KOPT-K1 (cell line): ENCODE data around the gene ACSL1.
"Not testable (repeated sequence)": the region's sequence is repeated elsewhere in the genome, so short reads cannot be mapped to it uniquely, and the experiment has no call there.

Experiments used
- H3K27ac ChIP-seq: fragments of 200-600 bp; sonication (generic); 2 replicates; pipeline ENCODE4 v1.5.1; 2016; ENCODE audit warnings: antibody characterized with exemption, mild to moderate bottlenecking, low read depth, low read length; ENCODE audit not compliant: poor library complexity, severe bottlenecking
- H3K36me3 ChIP-seq: fragments of 200-600 bp; sonication (generic); 2 replicates; pipeline ENCODE4 v1.5.1; 2017; ENCODE audit warnings: antibody characterized with exemption, mild to moderate bottlenecking, low read length, moderate library complexity; ENCODE audit not compliant: insufficient read depth
- H3K9me3 ChIP-seq: fragments of 200-600 bp; sonication (generic); 2 replicates; pipeline ENCODE4 v1.5.1; 2017; ENCODE audit warnings: antibody characterized with exemption, low read length, mild to moderate bottlenecking; ENCODE audit not compliant: insufficient read depth, poor library complexity, severe bottlenecking

Gene ACSL1

GRCh38 chr4:184850018-184850417, 24.2 kb upstream of the ACSL1 start:
- Histone ChIP-seq H3K9me3 (no peaks in the 10 kb centered on the region), H3K27ac (no peak overlapping the region), H3K36me3 (no peaks in the 10 kb centered on the region)

DNA sequence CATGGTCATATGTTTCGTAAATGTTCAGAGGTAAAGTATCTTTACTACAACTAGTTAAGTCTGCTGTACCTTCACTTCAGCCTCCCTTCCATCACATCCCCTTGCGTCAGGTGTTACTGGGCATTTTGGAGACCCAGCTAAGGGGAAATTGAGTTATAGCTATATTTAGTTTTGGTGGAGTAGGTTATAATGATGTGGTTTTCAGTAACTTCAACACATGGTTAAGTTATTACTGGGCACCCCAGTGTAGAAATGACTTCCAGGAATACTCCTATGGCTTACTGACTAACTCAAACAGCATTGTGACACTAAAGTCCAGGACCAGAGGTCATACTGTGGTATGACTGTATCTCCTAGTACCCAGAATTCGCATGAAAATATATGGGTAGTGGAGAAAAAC, 23.4 kb upstream of the ACSL1 start:
- Histone ChIP-seq H3K27ac (no peak overlapping the region), H3K9me3 (no peaks in the 10 kb centered on the region), H3K36me3 (no peaks in the 10 kb centered on the region)

- Histone ChIP-seq H3K9me3 (no peaks in the 10 kb centered on the region), H3K36me3 (no peaks in the 10 kb centered on the region), H3K27ac (no peak overlapping the region)
These were observed 22.7 kb upstream of the ACSL1 start for GRCh38 chr4:184848510-184848909.

DNA sequence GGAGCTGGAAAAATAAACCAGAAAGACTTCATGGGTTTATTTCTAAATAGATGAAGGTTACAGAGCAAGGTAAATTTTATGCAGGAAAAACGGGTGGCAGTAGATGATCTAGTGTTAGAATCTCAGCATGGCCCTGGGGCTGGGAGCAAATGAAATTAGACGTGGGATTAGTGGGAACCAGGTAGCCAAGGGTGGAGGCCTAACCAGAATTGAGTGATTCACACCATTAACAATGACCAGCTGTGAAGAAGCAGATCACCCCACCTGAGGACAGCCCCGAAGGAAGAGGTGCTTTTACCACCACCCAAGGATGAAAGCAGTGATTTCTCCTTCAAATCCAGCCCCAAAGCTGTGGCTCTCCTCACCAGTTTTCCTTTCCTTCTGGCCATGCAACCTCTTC, 20.8 kb upstream of the ACSL1 start:
- Histone ChIP-seq H3K9me3 (no peaks in the 10 kb centered on the region), H3K27ac (no peak overlapping the region), H3K36me3 (no peaks in the 10 kb centered on the region)

DNA sequence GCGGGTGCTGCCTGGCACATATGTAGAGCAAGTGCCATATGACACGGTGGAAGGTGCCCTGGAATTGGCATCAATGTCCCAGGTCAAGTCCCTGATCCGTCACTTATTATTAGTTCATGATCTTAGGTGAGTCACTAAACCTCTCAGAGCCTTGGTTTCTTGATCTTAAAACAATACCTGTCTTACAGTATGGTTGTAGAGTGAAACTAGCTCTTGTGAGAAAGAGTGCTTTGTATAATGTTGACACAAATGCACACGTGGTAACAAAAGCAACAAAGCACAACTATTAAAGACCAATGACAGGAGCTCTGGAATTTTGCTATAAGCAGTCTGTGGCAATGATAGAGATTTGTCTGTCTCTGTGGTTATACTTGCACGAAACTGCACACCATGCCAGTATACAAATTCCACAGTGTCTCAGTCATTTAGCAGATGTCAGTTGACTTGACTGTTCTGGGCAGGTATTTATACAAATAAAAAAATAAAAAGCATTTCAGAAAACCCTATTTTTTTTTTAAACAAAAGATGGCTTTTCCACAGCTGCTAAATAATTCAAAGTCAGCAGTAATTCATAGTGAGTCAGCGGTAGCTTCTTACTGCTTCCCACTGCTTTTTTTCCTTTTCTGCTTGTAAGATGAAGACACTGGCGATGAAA, 19.7 kb upstream of the ACSL1 start:
- Histone ChIP-seq H3K27ac (no peak overlapping the region), H3K9me3 (no peaks in the 10 kb centered on the region), H3K36me3 (no peaks in the 10 kb centered on the region)

DNA sequence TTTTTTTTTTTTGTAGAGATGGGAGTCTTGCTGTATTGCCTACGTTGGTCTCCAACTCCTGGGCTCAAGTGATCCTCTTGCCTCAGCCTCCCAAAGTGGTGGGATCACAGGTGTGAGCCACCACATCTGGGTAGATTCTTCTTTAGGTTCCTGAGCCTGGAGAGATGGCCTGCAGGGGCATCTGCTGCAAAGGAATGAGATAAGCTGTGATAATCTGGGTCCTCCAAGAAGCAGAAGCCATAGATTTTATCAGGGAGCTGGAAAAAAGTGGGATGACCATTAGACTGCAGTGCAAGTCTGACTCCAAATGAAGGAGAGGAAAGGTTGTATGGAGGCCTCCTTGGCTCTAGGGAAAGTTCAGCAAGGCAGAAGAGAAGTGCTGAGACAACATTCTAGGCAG, 19.0 kb upstream of the ACSL1 start:
- no peaks in the 10 kb centered on the region for H3K36me3 ChIP-seq
- H3K27ac ChIP-seq = no peak overlapping the region
- no peaks in the 10 kb centered on the region for H3K9me3 ChIP-seq

- Histone ChIP-seq H3K36me3 (no peaks in the 10 kb centered on the region), H3K9me3 (no peaks in the 10 kb centered on the region), H3K27ac (no peak overlapping the region)
These were observed 18.3 kb upstream of the ACSL1 start for GRCh38 chr4:184843984-184844554.

GRCh38 chr4:184839075-184839399, 13.3 kb upstream of the ACSL1 start:
- not testable (repeated sequence) for H3K27ac ChIP-seq, H3K9me3 ChIP-seq, H3K36me3 ChIP-seq

- H3K27ac ChIP-seq = no peak overlapping the region
These were observed 12.7 kb upstream of the ACSL1 start for GRCh38 chr4:184838249-184839074.

DNA sequence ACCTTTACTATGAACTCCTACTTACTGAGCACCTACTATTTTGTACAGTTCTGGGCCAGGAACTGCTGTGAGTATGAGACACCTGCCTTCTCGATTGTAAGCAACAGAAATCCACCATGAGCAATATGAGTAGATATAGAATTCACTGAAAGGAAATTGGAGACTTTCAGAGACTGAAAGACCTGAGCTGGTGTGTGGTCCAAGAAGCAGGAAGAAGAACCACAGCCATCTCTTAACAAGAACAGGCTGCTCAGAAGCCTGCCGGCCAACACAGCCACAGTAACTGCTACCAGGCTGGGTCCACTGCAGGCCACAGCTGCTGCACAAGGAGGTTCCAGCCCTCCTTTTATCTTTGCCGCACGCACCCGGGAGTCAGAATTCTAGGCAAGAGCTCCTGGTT, 10.8 kb upstream of the ACSL1 start:
- Histone ChIP-seq H3K36me3 (no peaks in the 10 kb centered on the region), H3K27ac (no peak overlapping the region), H3K9me3 (no peaks in the 10 kb centered on the region)

More at GRCh38 chr4:184838249-184839074, 12.7 kb upstream of the ACSL1 start:
- Histone ChIP-seq H3K36me3 (no peaks in the 10 kb centered on the region), H3K9me3 (no peaks in the 10 kb centered on the region)

DNA sequence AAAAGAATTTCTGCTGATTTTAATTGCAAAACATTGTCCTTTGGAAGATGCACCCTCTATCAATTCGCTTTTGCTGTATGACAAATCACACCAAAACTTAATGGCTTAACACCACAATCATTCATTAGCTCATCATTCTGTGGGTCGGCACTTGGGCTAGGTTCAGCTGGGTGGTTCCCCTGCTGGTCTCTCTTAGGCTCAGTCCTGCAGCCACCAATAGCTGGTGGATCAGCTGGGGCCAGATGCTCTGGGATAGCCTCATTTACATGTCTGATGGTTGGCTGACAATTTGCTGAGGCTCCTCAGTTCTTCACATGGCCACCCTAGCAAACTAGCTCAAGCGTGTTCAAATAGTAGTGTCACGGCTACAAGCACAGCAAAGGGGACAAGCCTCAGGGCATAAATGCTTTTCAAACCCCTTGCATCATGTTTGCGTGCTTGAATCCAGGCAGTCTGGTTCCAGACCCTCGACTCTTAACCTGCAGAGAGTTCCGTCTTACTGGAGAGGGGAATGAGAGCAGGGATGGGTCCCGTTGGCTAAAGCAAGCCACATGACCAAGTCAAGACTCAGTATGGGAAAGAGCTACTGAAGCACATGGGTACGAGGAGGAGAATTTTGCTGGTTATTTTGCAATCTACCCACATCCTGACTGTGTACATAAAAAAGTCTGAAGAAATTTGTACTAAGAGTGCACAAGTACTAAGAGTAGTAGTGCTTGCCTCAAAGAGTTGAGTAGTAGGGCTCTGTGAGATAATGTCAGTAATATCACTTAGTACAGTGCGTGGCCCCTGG, 7.5 kb upstream of the ACSL1 start:
- H3K27ac ChIP-seq = no peak overlapping the region
- no peaks in the 10 kb centered on the region for H3K36me3 ChIP-seq
- no peaks in the 10 kb centered on the region for H3K9me3 ChIP-seq

DNA sequence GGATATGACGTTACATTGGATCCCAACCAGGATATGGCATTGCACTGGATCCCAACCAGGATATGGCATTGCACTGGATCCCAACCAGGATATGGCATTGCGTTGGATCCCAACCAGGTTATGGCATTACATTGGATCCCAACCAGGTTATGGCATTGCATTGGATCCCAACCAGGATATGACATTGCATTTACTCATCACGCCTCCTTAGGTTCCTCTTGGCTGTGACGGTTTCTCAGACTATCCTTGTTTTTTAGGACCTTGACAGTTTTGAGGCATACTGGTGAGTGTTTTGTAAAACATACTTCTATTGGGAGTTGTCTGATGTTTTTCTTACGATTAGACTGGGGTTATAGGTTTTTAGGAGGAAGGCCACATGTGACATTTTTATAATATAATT, 5.4 kb upstream of the ACSL1 start:
- Histone ChIP-seq H3K36me3 (no peaks in the 10 kb centered on the region), H3K9me3 (no peaks in the 10 kb centered on the region), H3K27ac (no peak overlapping the region)

DNA sequence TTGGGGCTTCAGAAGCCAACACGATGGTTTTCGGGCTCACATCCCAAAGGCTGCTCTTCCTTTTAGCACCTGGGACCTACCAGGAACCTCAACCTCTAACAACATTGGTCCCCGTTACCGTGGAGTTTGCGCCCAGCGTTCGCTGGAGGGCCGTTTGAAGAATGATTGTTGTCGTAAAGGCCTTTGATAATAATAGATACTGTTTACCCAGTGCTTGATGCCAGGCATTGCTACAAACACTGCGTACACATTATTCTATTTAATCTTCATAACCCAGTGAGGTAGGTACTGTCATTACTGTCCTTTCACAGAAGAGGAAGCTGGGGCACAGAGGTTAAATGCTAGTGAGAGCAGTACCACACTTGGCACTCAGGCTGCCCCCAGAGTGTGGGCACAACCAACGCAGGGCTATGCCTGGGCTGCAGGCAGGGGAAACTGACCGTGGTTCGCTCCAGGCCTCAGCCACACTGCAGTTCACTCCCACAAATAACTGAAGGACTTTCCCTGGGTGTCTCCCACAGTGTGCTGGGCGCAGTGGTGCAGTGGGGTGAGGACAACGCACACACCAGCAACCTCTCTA, 1.0 kb upstream of the ACSL1 start:
- H3K27ac ChIP-seq = peak overlapping the region; percentile 43
- H3K9me3 ChIP-seq = no peaks in the 10 kb centered on the region
- no peaks in the 10 kb centered on the region for H3K36me3 ChIP-seq

DNA sequence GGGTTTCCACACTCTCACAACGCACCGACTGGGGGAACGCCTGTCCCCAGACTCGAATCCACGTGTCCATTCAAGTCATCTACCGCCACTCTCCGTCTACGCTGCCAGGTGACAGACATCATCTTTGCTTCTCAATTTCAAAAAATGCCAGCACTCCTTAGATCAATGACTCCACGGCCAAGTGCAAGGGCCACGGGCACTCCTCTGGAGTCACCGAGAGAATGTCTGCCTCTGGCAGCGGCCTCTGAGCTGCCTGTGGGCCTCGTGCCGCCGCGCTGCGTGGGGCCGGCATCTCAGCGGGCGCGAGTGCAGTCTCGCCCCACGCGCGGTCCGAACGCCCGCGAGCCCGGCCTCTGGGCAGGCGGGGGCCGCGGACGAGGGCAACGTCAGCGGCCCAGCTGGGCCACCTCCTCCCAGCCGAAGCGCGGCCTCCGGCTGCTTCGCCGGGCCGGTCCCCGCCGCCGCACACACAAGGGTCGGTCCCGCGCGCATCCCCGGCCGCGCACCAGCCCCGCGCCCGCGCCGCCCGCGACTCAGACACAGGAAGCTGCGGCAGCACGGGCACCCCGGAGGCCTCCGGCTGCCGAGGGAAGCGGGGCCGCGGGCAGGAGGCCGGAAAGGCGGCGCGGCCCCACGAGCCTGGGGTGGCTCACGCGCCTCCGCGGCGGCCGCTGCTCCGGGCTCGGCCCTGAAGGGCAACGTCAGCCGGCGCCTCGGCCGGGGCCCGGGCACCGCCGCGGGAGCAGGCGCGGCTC, 450 bp downstream of the ACSL1 start:
- no peaks in the 10 kb centered on the region for H3K9me3 ChIP-seq
- no peaks in the 10 kb centered on the region for H3K36me3 ChIP-seq
- peak overlapping the region; percentile 16 for H3K27ac ChIP-seq
